NK-92 (cell line): ENCODE results near the gene CACNA2D3.

Source experiments
- DNase-seq: peaks from one replicate; lab custom pipeline; 2025; ENCODE audit not compliant: unreplicated experiment; lab: John Stamatoyannopoulos, UW

The CACNA2D3 gene

GRCh38 chr3:54557538-54558428, 435.4 kb downstream of the CACNA2D3 start:
- no peak for DNase-seq

DNA sequence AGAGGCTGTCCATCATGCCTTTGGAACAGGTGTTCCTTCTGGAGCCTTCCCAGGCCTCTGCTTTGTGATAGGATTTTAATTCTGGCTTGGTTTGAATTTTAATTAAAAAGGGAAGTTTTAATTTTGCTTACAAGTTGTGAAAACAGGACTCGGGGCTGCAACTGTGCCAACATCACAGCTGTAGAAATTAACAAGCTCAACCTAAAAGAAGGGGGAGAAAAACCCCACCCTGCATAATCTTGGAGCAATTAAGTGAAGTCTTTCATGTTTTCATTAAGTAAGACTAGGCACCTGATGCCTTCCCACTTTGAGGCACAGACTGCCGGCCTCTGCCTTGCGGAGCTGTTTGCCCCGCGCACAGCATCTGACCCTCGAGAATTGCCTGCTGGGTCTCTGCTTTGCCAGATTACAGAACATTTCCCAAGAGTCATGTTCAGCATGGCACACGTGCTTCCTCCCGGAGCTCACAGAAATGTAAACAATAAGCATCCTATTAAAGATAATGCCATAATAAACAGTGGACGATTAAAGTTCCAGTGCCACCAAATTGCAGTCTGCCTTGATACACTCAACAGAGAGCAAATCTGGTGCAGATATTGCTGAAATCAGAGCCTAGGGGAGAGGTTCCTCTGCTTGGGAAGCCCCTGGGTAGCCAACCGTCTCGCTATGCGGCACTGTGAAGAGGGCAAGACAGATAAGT, 441.3 kb downstream of the CACNA2D3 start:
- no peak for DNase-seq

DNA sequence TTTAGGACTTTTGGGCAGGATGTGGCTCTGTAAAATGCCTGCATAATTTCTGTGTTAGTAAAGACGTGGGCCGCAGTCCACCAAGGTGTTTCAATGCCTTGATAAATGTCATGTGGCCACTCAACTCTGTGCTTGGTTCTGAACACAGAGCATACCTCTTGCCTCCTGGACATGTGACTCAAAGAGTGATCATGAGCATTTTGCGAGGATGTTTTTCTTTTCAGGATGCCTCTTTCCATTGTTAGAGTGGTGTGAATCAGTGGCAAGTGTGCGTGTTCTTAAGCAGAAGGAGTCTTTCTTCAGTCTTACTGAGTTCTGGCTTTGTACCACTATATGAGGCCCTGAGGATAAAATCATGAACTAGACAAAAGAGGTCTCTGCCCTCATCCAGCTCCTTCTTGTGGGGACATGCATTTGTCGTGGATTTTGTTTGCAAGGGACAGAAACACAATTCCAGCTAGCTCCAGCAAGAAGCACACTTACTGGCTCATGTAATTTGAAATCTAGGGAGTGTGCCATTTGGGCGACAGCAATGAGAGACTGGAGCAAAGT, 442.1 kb downstream of the CACNA2D3 start:
- no peak for DNase-seq

DNA sequence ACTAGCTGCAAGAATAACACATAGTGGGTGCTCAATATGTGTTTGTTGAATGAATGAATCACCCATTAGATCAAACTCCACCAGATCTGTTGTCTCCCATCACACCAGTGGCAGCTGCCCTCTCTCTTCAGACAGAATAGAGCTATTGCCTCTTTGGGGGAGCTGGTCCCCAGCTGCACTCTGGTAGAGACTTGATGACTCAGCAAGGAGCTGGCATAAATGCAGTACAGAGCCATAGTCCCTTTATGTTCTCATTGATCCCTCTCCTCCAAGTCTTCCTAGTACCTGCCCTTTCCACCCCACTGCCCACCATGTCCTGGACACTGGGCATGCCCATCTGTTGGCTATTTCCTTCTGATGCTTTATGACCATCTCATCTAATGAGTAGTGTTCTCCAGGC, 443.6 kb downstream of the CACNA2D3 start:
- DNase-seq: no peak

GRCh38 chr3:54567949-54568348, 445.6 kb downstream of the CACNA2D3 start:
- DNase-seq: no peak

DNA sequence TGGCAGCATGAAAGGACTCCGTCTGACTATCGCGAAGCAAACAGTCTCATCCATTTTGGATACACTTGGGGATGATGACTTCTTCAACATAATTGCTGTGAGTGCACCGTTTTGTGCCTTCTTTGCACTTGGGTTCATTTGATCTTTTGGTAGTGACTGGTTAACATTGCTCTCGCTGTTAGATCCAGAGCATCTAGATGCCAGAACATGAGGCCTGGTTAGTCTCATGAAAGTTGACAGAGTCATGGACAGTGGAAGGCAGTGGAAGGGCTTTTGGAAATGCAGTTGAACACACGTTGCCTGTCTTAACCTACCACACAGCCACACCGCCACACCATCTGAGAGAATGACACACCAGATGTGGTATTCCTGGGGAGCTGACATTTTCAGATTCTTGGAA, 447.7 kb downstream of the CACNA2D3 start:
- no peak for DNase-seq

GRCh38 chr3:54572197-54572895, 450.0 kb downstream of the CACNA2D3 start:
- DNase-seq: no peak

GRCh38 chr3:54573858-54574257, 451.5 kb downstream of the CACNA2D3 start:
- DNase-seq: no peak

GRCh38 chr3:54574906-54575617, 452.7 kb downstream of the CACNA2D3 start:
- DNase-seq: no peak

DNA sequence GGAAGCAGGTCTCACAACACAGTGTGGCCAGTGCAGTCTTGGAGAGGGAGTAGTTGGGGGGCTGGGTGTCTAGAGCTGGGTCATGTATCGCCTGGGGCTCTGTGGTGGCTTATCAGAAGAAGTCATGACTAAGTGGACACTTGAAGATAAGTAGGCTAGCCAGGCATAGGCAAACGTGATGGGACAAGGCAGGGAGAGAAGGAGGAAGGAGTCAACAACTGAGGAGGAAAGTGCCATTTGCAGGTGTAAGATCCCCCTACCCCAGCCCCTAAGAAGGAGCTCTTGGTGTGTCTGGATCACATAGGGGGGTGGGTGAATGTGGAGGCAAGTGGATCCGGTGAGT, 453.2 kb downstream of the CACNA2D3 start:
- DNase-seq: no peak

DNA sequence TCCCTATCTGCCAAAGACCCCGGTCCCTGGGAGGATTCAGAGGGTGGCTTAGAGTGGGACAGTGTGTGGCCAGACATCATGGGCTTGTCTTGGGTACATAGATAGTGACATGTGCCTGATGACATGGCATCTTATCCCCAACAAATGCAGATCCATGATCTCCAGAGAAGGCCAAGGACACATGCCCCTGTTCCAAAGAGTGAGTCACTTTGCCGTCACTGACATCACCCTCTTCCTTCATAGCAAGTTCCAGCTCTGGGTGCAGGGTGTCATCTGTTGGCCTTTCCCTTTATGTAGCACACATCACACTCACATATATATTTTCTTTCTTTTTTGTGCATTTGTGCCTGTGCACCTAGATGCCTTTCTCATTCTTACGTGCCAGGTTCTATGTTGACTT, 455.0 kb downstream of the CACNA2D3 start:
- no peak for DNase-seq

DNA sequence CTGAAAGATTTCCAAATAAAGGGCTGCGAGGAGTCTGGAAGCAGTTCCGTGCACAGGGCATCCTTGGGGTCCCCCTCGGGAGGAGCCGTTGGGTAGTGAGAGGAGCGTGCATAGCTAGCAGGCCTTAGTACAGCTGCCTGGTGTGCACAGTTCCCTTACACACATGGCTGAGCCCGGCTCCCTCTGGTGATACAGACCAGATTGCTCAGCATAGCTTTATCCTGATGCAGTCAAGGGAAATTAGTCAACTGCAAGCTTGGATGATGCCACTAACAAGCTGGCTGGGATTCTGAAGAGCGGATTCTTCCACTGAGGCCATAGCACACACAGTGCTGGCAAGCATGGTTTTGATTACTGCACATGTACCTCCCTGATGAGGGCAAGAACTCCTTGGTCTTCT, 456.1 kb downstream of the CACNA2D3 start:
- DNase-seq: no peak

- no peak for DNase-seq
Observed at GRCh38 chr3:54580453-54580852, 458.1 kb downstream of the CACNA2D3 start.

GRCh38 chr3:54582424-54582823, 460.1 kb downstream of the CACNA2D3 start:
- no peak for DNase-seq

GRCh38 chr3:54591157-54591556, 468.8 kb downstream of the CACNA2D3 start:
- DNase-seq: no peak

DNA sequence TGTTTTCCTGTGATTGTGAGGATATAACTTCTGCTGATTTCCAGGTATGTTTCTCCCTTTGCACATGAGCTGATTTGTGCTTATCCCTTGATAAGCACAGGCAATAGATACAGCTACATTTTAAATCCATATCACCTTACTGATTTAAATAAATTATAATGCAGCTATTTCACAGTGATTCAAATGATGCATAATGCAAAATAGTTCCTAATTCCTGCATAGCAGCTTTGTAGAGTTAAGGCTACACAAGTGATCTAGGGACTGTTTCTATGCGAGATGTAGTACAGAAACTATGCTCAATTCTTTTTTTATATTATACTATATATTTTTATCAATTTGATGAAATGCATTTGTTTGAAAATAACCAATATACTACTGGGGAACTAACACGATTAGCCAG, 471.3 kb downstream of the CACNA2D3 start:
- no peak for DNase-seq

DNA sequence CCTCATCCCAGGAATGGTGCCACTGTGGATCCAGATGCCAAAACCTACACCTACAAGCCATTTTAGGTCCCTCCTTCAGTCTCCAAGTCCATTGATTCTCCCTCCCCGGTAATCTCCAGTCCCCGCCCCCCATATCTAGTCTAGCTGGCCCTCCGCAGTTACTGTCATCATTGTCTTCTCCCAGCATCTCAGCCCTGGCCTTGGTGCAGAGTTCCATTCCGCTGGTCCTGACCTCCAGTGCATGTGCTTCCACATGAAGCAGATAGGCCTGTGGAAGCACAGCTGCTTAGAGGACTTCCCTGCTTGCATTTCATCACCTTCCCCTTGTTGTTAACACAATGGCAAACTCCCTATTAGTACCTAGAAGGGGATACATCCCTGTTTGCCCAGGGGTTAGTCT, 473.7 kb downstream of the CACNA2D3 start:
- DNase-seq: no peak

GRCh38 chr3:54599716-54600115, 477.4 kb downstream of the CACNA2D3 start:
- DNase-seq: no peak

- DNase-seq: no peak
Observed at GRCh38 chr3:54600441-54601204, 478.3 kb downstream of the CACNA2D3 start.

- DNase-seq: no peak
Observed at GRCh38 chr3:54604495-54604894, 482.1 kb downstream of the CACNA2D3 start.
